Posterior vena cava (tissue), 2 donors: Measurements from ENCODE around the gene CREBRF. TPM values are rescaled to one million over a fixed set of nuclear protein-coding genes. Genes with fewer than 3 reads are reported as not detected.

Source experiments
- total RNA-seq, 2 donors: library from RNA; stranded (reverse); fragmentation: NEBNext Ultra II Directional; extraction: Animal tissue kit (Norgen Biotek cat#: 25700); gene quantifications; one replicate each; pipeline ENCODE4 v1.2.1, GENCODE V29; 2021
- donor health status: DM: yes; HTN: yes; CAD: no.
- donor health status: DM: yes; HTN: yes; CAD: no.

CREBRF gene
- total RNA-seq, 2 donors from 2014 or later, result 26.1 to 27.8 TPM

Other genes starting within 250 kb of the CREBRF start
- gene ERGIC1, start 222.1 kb upstream of the CREBRF start, total RNA-seq, result 100 to 1,000 TPM; 140 to 169 TPM
- 10 to 100 TPM; 23.4 to 32.7 TPM for gene RPL26L1, start 96.9 kb upstream of the CREBRF start, total RNA-seq
- gene ATP6V0E1, start 72.6 kb upstream of the CREBRF start, total RNA-seq, result 100 to 1,000 TPM; 178 to 215 TPM
- 10 to 100 TPM; 10.6 to 11.6 TPM for gene BNIP1, start 88.2 kb downstream of the CREBRF start, total RNA-seq
- not detected for gene NKX2-5, start 178.9 kb downstream of the CREBRF start, total RNA-seq